GM21576 (cell line): ENCODE measurements around the gene TERF2IP.

Source experiments
- ATAC-seq: cut with Tn5 transposase; IDR thresholded peaks from one replicate; pipeline ENCODE4 v1.9.1; 2021; ENCODE audit warnings: mild to moderate bottlenecking, moderate library complexity; ENCODE audit not compliant: unreplicated experiment

Gene TERF2IP

GRCh38 chr16:75647492-75648264 is at the start of gene TERF2IP, which contains the start of gene KARS1:
TERF2IP (plus strand) TSS chr16:75647773; CDS start chr16:75647883, 110 bp downstream.
KARS1 (minus strand) TSS chr16:75647665; CDS start chr16:75647639, 26 bp downstream.
- peak; percentile 82 for ATAC-seq

- no peak for ATAC-seq
Measured at GRCh38 chr16:75599452-75600277, 47.9 kb upstream of the TERF2IP start.

- no peak for ATAC-seq
Measured at GRCh38 chr16:75603241-75603640, 44.3 kb upstream of the TERF2IP start.

GRCh38 chr16:75606507-75606906 is 41.1 kb upstream of the TERF2IP start:
- ATAC-seq: no peak

GRCh38 chr16:75614066-75614897 is 33.3 kb upstream of the TERF2IP start:
- no peak for ATAC-seq

GRCh38 chr16:75615619-75616018 is 32.0 kb upstream of the TERF2IP start:
- no peak for ATAC-seq

- no peak for ATAC-seq
Measured at GRCh38 chr16:75616521-75617010, 31.0 kb upstream of the TERF2IP start.

GRCh38 chr16:75617121-75617520 is 30.5 kb upstream of the TERF2IP start:
- ATAC-seq: no peak

GRCh38 chr16:75618780-75619179 is 28.8 kb upstream of the TERF2IP start:
- no peak for ATAC-seq

- ATAC-seq: no peak
Measured at GRCh38 chr16:75620326-75621169, 27.0 kb upstream of the TERF2IP start.

- no peak for ATAC-seq
Measured at GRCh38 chr16:75621170-75621477, 26.4 kb upstream of the TERF2IP start.

GRCh38 chr16:75622761-75623605 is 24.6 kb upstream of the TERF2IP start, which contains the start of gene ADAT1:
ADAT1 (minus strand) TSS chr16:75623281; CDS start chr16:75620799, 2,482 bp downstream.
- ATAC-seq: peak; percentile 93

- ATAC-seq: no peak
Measured at GRCh38 chr16:75624921-75625334, 22.6 kb upstream of the TERF2IP start.

- no peak for ATAC-seq
Measured at GRCh38 chr16:75626806-75627205, 20.8 kb upstream of the TERF2IP start.

- ATAC-seq: no peak
Measured at GRCh38 chr16:75627851-75628250, 19.7 kb upstream of the TERF2IP start.

- no peak for ATAC-seq
Measured at GRCh38 chr16:75628351-75628750, 19.2 kb upstream of the TERF2IP start.

GRCh38 chr16:75629132-75629531 is 18.4 kb upstream of the TERF2IP start:
- no peak for ATAC-seq

GRCh38 chr16:75630052-75630451 is 17.5 kb upstream of the TERF2IP start:
- ATAC-seq: no peak

GRCh38 chr16:75632857-75633256 is 14.7 kb upstream of the TERF2IP start:
- no peak for ATAC-seq
